ENCODE measurements around the gene SERTAD3. TPM values are rescaled to one million over a fixed set of nuclear protein-coding genes. Genes with fewer than 3 reads are reported as not detected.
A peak's percentile ranks its signal among the peaks of the same experiment; 100 is the strongest.

Gene SERTAD3
- polyA plus RNA-seq, 1 donor (not counting 4 experiments of a cell fraction or from before 2014, with no cell fraction given): 11.8 TPM

GRCh38 chr19:40445780-40446262 is 1.7 kb upstream of the SERTAD3 start:
- dilution Hi-C loops (cut with MboI; ENCODE audit: extremely low pct_ligation_motif_present, low sequenced_read_pairs): no loop called here
- DNase-seq (ENCODE audit: low read depth, low spot score) (no peak), FAIRE-seq (peak; percentile 55)
- peaks cover 12 to 13% of the 10 kb centered on the region in 2 experiments for H3K36me3 ChIP-seq (ENCODE audit: control insufficient read depth in 2 of 2, extremely low read depth in 1 of 2, insufficient read depth in 2 of 2, low read length in 2 of 2)
- H4K20me1 ChIP-seq (ENCODE audit: control insufficient read depth, extremely low read depth, insufficient read depth, low read length): peaks cover 5% of the 10 kb centered on the region
- H3K9me3 ChIP-seq (ENCODE audit: control insufficient read depth, low read depth, low read length): no peaks in the 10 kb centered on the region
- peak overlapping the region in 1 of 3 experiments; percentile 3 for H3K4me3 ChIP-seq (ENCODE audit: control insufficient read depth in 2 of 3, extremely low read depth in 1 of 3, insufficient read depth in 2 of 3, low read depth in 1 of 3, low read length in 3 of 3)
- peak overlapping the region; percentile 9 for H3K4me2 ChIP-seq (ENCODE audit: control insufficient read depth, extremely low read depth, insufficient read depth, low read depth, low read length)
- peak overlapping the region; percentile 27 for H2AFZ ChIP-seq (ENCODE audit: control insufficient read depth, low read length)
- peaks cover 16% of the 10 kb centered on the region for H3K4me1 ChIP-seq (ENCODE audit: control insufficient read depth, extremely low read depth, insufficient read depth, low read length)
- TF ChIP-seq EZH2 (IDR thresholded peaks at IDR 0.05; ENCODE audit: low read length): no peak
- TF ChIP-seq CTCF (optimal IDR thresholded peaks at IDR 0.05 in 1 of 3, IDR thresholded peaks at IDR 0.05 in 1 of 3, conservative IDR thresholded peaks at IDR 0.05 in 1 of 3; ENCODE audit: extremely low read depth in 1 of 3, insufficient read depth in 2 of 3, low read length in 3 of 3): no peak
- H3K27me3 ChIP-seq (ENCODE audit: control insufficient read depth, extremely low read depth, insufficient read depth, low read length): no peaks in the 10 kb centered on the region
- no peak overlapping the region for H3K27ac ChIP-seq (ENCODE audit: control insufficient read depth, insufficient read depth, low read length)
- H3K79me2 ChIP-seq (ENCODE audit: control insufficient read depth, insufficient read depth, low read length): peaks cover 29% of the 10 kb centered on the region
- no peak overlapping the region for H3K9ac ChIP-seq (ENCODE audit: control insufficient read depth, extremely low read depth, insufficient read depth, low read length)
- H3K9me1 ChIP-seq (ENCODE audit: control insufficient read depth, extremely low read depth, insufficient read depth, low read length): no peaks in the 10 kb centered on the region

- peaks cover 33% of the 10 kb centered on the region for H3K79me2 ChIP-seq (ENCODE audit: control insufficient read depth, insufficient read depth, low read length)
- H3K36me3 ChIP-seq (ENCODE audit: control insufficient read depth in 2 of 2, extremely low read depth in 1 of 2, insufficient read depth in 2 of 2, low read length in 2 of 2): peaks cover 17 to 19% of the 10 kb centered on the region in 2 experiments
- peak overlapping the region; percentile 96 to 100 (median 100) for H3K4me3 ChIP-seq (ENCODE audit: control insufficient read depth in 2 of 3, extremely low read depth in 1 of 3, insufficient read depth in 2 of 3, low read depth in 1 of 3, low read length in 3 of 3)
- no peaks in the 10 kb centered on the region for H3K27me3 ChIP-seq (ENCODE audit: control insufficient read depth, extremely low read depth, insufficient read depth, low read length)
- H3K9ac ChIP-seq (ENCODE audit: control insufficient read depth, extremely low read depth, insufficient read depth, low read length): peak overlapping the region; percentile 100
- FAIRE-seq (no peak), DNase-seq (ENCODE audit: low read depth, low spot score) (no peak)
- H3K4me1 ChIP-seq (ENCODE audit: control insufficient read depth, extremely low read depth, insufficient read depth, low read length): peaks cover 16% of the 10 kb centered on the region
- dilution Hi-C loops (cut with MboI; ENCODE audit: extremely low pct_ligation_motif_present, low sequenced_read_pairs): no loop called here
- H3K27ac ChIP-seq (ENCODE audit: control insufficient read depth, insufficient read depth, low read length): peak overlapping the region; percentile 85
- H3K4me2 ChIP-seq (ENCODE audit: control insufficient read depth, extremely low read depth, insufficient read depth, low read depth, low read length): peak overlapping the region; percentile 95
- H3K9me1 ChIP-seq (ENCODE audit: control insufficient read depth, extremely low read depth, insufficient read depth, low read length): no peaks in the 10 kb centered on the region
- no peak for TF ChIP-seq EZH2 (IDR thresholded peaks at IDR 0.05; ENCODE audit: low read length)
- TF ChIP-seq CTCF (optimal IDR thresholded peaks at IDR 0.05 in 1 of 3, IDR thresholded peaks at IDR 0.05 in 1 of 3, conservative IDR thresholded peaks at IDR 0.05 in 1 of 3; ENCODE audit: extremely low read depth in 1 of 3, insufficient read depth in 2 of 3, low read length in 3 of 3): peak in 1 of 3 experiments; percentile 29
- peaks cover 5% of the 10 kb centered on the region for H4K20me1 ChIP-seq (ENCODE audit: control insufficient read depth, extremely low read depth, insufficient read depth, low read length)
- H3K9me3 ChIP-seq (ENCODE audit: control insufficient read depth, low read depth, low read length): no peaks in the 10 kb centered on the region
- H2AFZ ChIP-seq (ENCODE audit: control insufficient read depth, low read length): peak overlapping the region; percentile 98
Measured at GRCh38 chr19:40444825-40445312, 734 bp upstream of the SERTAD3 start.
